Stimulated activated CD4-positive, alpha-beta T cell treated with anti-CD3 and anti-CD28 coated beads, TNF-alpha, amount 100 ng/mL, for 1 hour (primary cell): Measurements from ENCODE around the gene RAVER1.
A peak's percentile ranks its signal among the peaks of the same experiment; 100 is the strongest.
"Not testable (repeated sequence)": the region's sequence is repeated elsewhere in the genome, so short reads cannot be mapped to it uniquely, and the experiment has no call there.

Experiments
- DNase-seq, 3 donors: peaks; one replicate each; pipeline ENCODE4 v3.0.0-alpha.2; 2020; ENCODE audit warnings: low read depth in 3 of 3, low spot score in 1 of 3

The RAVER1 gene

GRCh38 chr19:10346509-10346908, 13.2 kb upstream of the RAVER1 start:
- no peak for DNase-seq

GRCh38 chr19:10344780-10345179, 11.5 kb upstream of the RAVER1 start:
- no peak for DNase-seq

- DNase-seq: no peak
These were observed 10.2 kb upstream of the RAVER1 start for GRCh38 chr19:10343495-10343894.

GRCh38 chr19:10339977-10340376, 6.6 kb upstream of the RAVER1 start:
- no peak for DNase-seq

- DNase-seq: peak; percentile 25 to 44 (median 29)
These were observed 6.1 kb upstream of the RAVER1 start, which contains the start of gene ICAM3 for GRCh38 chr19:10339380-10339960. TSS of gene ICAM3 (minus strand) at chr19:10339624. CDS start at chr19:10339614, 10 bp downstream.

- no peak for DNase-seq
These were observed 5.6 kb upstream of the RAVER1 start for GRCh38 chr19:10338940-10339339.

- not testable (repeated sequence) for DNase-seq
These were observed 3.4 kb upstream of the RAVER1 start for GRCh38 chr19:10336725-10337124.

GRCh38 chr19:10335352-10335985, 2.1 kb upstream of the RAVER1 start:
- DNase-seq: no peak

- no peak for DNase-seq
These were observed 1.4 kb upstream of the RAVER1 start for GRCh38 chr19:10334588-10335351.

- no peak for DNase-seq
These were observed 644 bp upstream of the RAVER1 start for GRCh38 chr19:10333758-10334587.

- DNase-seq: no peak
These were observed 968 bp downstream of the RAVER1 start for GRCh38 chr19:10332158-10332964.

- DNase-seq: no peak
These were observed 3.8 kb downstream of the RAVER1 start for GRCh38 chr19:10329555-10329954.

- DNase-seq: no peak
These were observed 4.5 kb downstream of the RAVER1 start for GRCh38 chr19:10328558-10329429.

GRCh38 chr19:10327793-10328192, 5.5 kb downstream of the RAVER1 start:
- DNase-seq: no peak

- no peak for DNase-seq
These were observed 7.6 kb downstream of the RAVER1 start for GRCh38 chr19:10325732-10326131.

GRCh38 chr19:10321874-10322835, 11.2 kb downstream of the RAVER1 start:
- DNase-seq: no peak

GRCh38 chr19:10321417-10321797, 11.9 kb downstream of the RAVER1 start:
- DNase-seq: no peak

GRCh38 chr19:10320602-10321416, 12.5 kb downstream of the RAVER1 start:
- no peak for DNase-seq
